Loucy (cell line): ENCODE data around the gene PADI1.
"Not testable (repeated sequence)": the region's sequence is repeated elsewhere in the genome, so short reads cannot be mapped to it uniquely, and the experiment has no call there.

Source experiments
- H2AFZ ChIP-seq: fragments of 200-600 bp; sonication (generic); 2 replicates; pipeline ENCODE4 v1.6.0; 2016; ENCODE audit warnings: antibody characterized with exemption, mild to moderate bottlenecking, low read length, moderate library complexity
- H3F3A ChIP-seq: fragments of 200-600 bp; 2 replicates; pipeline ENCODE4 v1.6.0; 2016; ENCODE audit warnings: antibody characterized with exemption, low read depth, mild to moderate bottlenecking
- H3K27me3 ChIP-seq: fragments of 200-600 bp; sonication (generic); 2 replicates; pipeline ENCODE4 v1.6.1; 2014; ENCODE audit warnings: low read length, mild to moderate bottlenecking; ENCODE audit not compliant: insufficient read depth, poor library complexity, severe bottlenecking
- H3K36me3 ChIP-seq: fragments of 200-600 bp; sonication (generic); 2 replicates; pipeline ENCODE4 v1.6.1; 2016; ENCODE audit warnings: low read length; ENCODE audit not compliant: insufficient read depth
- H3K4me1 ChIP-seq: fragments of 200-600 bp; sonication (generic); 2 replicates; pipeline ENCODE4 v1.5.1; 2014; ENCODE audit warnings: low read length, mild to moderate bottlenecking; ENCODE audit not compliant: insufficient read depth, poor library complexity, severe bottlenecking
- H3K4me2 ChIP-seq: fragments of 200-600 bp; sonication (generic); 2 replicates; pipeline ENCODE4 v1.6.0; 2014; ENCODE audit warnings: antibody characterized with exemption, low read length, low read depth, mild to moderate bottlenecking; ENCODE audit not compliant: poor library complexity, severe bottlenecking
- H3K4me3 ChIP-seq: fragments of 200-600 bp; sonication (generic); 2 replicates; pipeline ENCODE4 v1.5.1; 2014; ENCODE audit warnings: low read length, mild to moderate bottlenecking, mixed read lengths; ENCODE audit not compliant: poor library complexity, severe bottlenecking
- H3K79me2 ChIP-seq: fragments of 200-600 bp; sonication (generic); 2 replicates; pipeline ENCODE4 v1.6.1; 2014; ENCODE audit warnings: low read length; ENCODE audit not compliant: insufficient read depth
- H3K9ac ChIP-seq: fragments of 200-600 bp; sonication (generic); 2 replicates; pipeline ENCODE4 v1.6.0; 2014; ENCODE audit warnings: mild to moderate bottlenecking, low read depth, low read length, moderate library complexity; ENCODE audit not compliant: poor library complexity, severe bottlenecking
- H3K9me2 ChIP-seq: fragments of 200-600 bp; sonication (generic); replicated peaks from 2 replicates; pipeline ENCODE4 v1.6.1; 2016; ENCODE audit warnings: low read depth, low read length, mixed read lengths
- H3K9me3 ChIP-seq: fragments of 200-600 bp; sonication (generic); 2 replicates; pipeline ENCODE4 v1.6.1; 2014; ENCODE audit warnings: mild to moderate bottlenecking, antibody characterized with exemption, low read length, low read depth; ENCODE audit not compliant: insufficient read depth
- H4K20me1 ChIP-seq: fragments of 200-600 bp; sonication (generic); 2 replicates; pipeline ENCODE4 v1.6.0; 2014; ENCODE audit warnings: antibody characterized with exemption, low read length, mild to moderate bottlenecking; ENCODE audit not compliant: insufficient read depth, poor library complexity, severe bottlenecking
- CTCF ChIP-seq: fragments of 200-600 bp; sonication (generic); conservative IDR thresholded peaks from 2 replicates; pipeline ENCODE4 v1.5.1; 2014; ENCODE audit warnings: mild to moderate bottlenecking, antibody characterized with exemption, low read length
- EZH2phosphoT487 ChIP-seq: fragments of 200-600 bp; IDR thresholded peaks from 2 replicates; pipeline ENCODE4 v1.6.1; 2018; ENCODE audit warnings: antibody characterized with exemption, mild to moderate bottlenecking, moderate library complexity, borderline replicate concordance

PADI1 gene

GRCh38 chr1:17236779-17237560 is 32.0 kb downstream of the PADI1 start:
- Histone ChIP-seq H3K9me3 (no peaks in the 10 kb centered on the region), H3K9me2 (no peaks in the 10 kb centered on the region), H4K20me1 (no peaks in the 10 kb centered on the region), H3K4me2 (no peak overlapping the region), H3K27me3 (no peaks in the 10 kb centered on the region), H3K4me1 (peaks cover 19% of the 10 kb centered on the region), H3K9ac (no peak overlapping the region), H3K4me3 (no peak overlapping the region), H3K36me3 (no peaks in the 10 kb centered on the region), H3K79me2 (no peaks in the 10 kb centered on the region), H3F3A (no peaks in the 10 kb centered on the region), H2AFZ (no peak overlapping the region)
- TF ChIP-seq CTCF, result peak; percentile 88
- no peak for TF ChIP-seq EZH2phosphoT487

- H2AFZ ChIP-seq, result no peak overlapping the region
- H3K27me3 ChIP-seq, result no peaks in the 10 kb centered on the region
- H3K79me2 ChIP-seq, result no peaks in the 10 kb centered on the region
- H3K9me2 ChIP-seq, result no peaks in the 10 kb centered on the region
- H3K4me1 ChIP-seq, result peaks cover 19% of the 10 kb centered on the region
- H3K4me3 ChIP-seq, result no peak overlapping the region
- H3K9ac ChIP-seq, result no peak overlapping the region
- no peaks in the 10 kb centered on the region for H3F3A ChIP-seq
- H3K4me2 ChIP-seq, result no peak overlapping the region
- H4K20me1 ChIP-seq, result no peaks in the 10 kb centered on the region
- no peaks in the 10 kb centered on the region for H3K36me3 ChIP-seq
- no peaks in the 10 kb centered on the region for H3K9me3 ChIP-seq
- TF ChIP-seq CTCF (no peak), EZH2phosphoT487 (no peak)
Observed at GRCh38 chr1:17237561-17237903, 32.6 kb downstream of the PADI1 start.

DNA sequence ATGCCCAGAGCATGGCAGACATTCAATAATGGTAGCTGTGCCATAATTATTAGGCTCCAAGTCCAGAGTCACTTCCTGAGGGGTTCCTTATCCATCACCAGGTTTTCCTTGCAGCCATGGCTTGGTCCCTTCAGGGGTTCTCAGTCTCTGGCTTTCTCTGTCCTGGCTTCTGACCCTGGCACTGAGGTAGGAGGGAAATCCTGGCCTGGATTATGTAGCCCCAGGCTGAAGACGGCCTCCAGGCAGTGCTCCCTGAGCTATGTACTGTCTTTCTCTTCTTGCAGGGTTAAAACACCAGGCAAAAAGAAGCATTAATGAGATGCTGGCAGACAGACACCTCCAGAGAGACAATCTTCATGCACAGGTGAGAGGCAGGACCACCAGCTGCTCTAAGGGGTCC is 34.5 kb downstream of the PADI1 start:
- no peaks in the 10 kb centered on the region for H3K9me2 ChIP-seq
- peaks cover 6% of the 10 kb centered on the region for H3K4me1 ChIP-seq
- H3K27me3 ChIP-seq, result no peaks in the 10 kb centered on the region
- H3K36me3 ChIP-seq, result no peaks in the 10 kb centered on the region
- H2AFZ ChIP-seq, result no peak overlapping the region
- H4K20me1 ChIP-seq, result no peaks in the 10 kb centered on the region
- no peaks in the 10 kb centered on the region for H3K9me3 ChIP-seq
- no peaks in the 10 kb centered on the region for H3K79me2 ChIP-seq
- no peak overlapping the region for H3K9ac ChIP-seq
- TF ChIP-seq EZH2phosphoT487 (no peak), CTCF (no peak)
- H3F3A ChIP-seq, result no peaks in the 10 kb centered on the region
- no peak overlapping the region for H3K4me3 ChIP-seq
- no peak overlapping the region for H3K4me2 ChIP-seq

GRCh38 chr1:17241011-17241779 is 36.3 kb downstream of the PADI1 start:
- H3F3A ChIP-seq, H3K4me1 ChIP-seq, H3K4me3 ChIP-seq, H3K9ac ChIP-seq, H3K9me2 ChIP-seq, H3K4me2 ChIP-seq, H4K20me1 ChIP-seq, H3K79me2 ChIP-seq, H3K9me3 ChIP-seq, H3K36me3 ChIP-seq, H3K27me3 ChIP-seq, H2AFZ ChIP-seq: not testable (repeated sequence)

DNA sequence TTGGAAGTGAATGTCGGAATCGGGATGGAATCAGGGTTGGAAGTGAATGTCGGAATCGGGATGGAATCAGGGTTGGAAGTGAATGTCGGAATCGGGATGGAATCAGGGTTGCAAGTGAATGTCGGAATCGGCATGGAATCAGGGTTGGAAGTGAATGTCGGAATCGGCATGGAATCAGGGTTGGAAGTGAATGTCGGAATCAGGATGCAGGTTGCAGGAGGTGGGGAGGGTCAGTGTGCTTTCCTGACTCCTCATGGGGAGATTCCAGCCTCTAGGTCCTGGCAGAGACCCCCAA is 36.8 kb downstream of the PADI1 start:
- not testable (repeated sequence) for H2AFZ ChIP-seq, H3K79me2 ChIP-seq, H3K4me3 ChIP-seq, H3K9ac ChIP-seq, H3K36me3 ChIP-seq, H3K4me1 ChIP-seq, H3K9me3 ChIP-seq, H3K4me2 ChIP-seq, H3K27me3 ChIP-seq, H4K20me1 ChIP-seq, H3F3A ChIP-seq, H3K9me2 ChIP-seq
